Fibroblast of villous mesenchyme (primary cell): ENCODE results near the gene RIPK4. TPM values are rescaled to one million over a fixed set of nuclear protein-coding genes. Genes with fewer than 3 reads are reported as not detected.

Experiments used
- DNase-seq: peaks from one replicate; pipeline ENCODE4 v3.0.0-alpha.2; 2010; ENCODE audit warnings: low read depth
- H3K4me3 ChIP-seq: 2 replicates; pipeline ENCODE4 v1.5.1; 2011; ENCODE audit warnings: low read depth, mild to moderate bottlenecking, low read length
- CTCF ChIP-seq: IDR thresholded peaks from 2 replicates; pipeline ENCODE4 v1.5.1; 2012; ENCODE audit warnings: low read depth, mild to moderate bottlenecking, low read length; ENCODE audit not compliant: insufficient read depth
- total RNA-seq: library from RNA; depleted of rRNA; stranded (reverse); fragments of >200 nt; gene quantifications from 2 replicates; pipeline ENCODE4 v1.2.3, GENCODE V29; 2012

Gene RIPK4
- total RNA-seq, 1 donor, result not detected

- no peak for TF ChIP-seq CTCF
- DNase-seq, result peak; percentile 53
- no peak overlapping the region for H3K4me3 ChIP-seq
Measured at GRCh38 chr21:41802684-41803083, 35.8 kb upstream of the RIPK4 start.

GRCh38 chr21:41802198-41802584 lies 35.3 kb upstream of the RIPK4 start:
- TF ChIP-seq CTCF, result no peak
- DNase-seq, result no peak
- H3K4me3 ChIP-seq, result no peak overlapping the region

GRCh38 chr21:41801321-41802197 lies 34.7 kb upstream of the RIPK4 start:
- no peak for DNase-seq
- TF ChIP-seq CTCF, result no peak
- H3K4me3 ChIP-seq, result no peak overlapping the region

- no peak for DNase-seq
- TF ChIP-seq CTCF, result no peak
- H3K4me3 ChIP-seq, result no peak overlapping the region
Measured at GRCh38 chr21:41800425-41801320, 33.8 kb upstream of the RIPK4 start.

- TF ChIP-seq CTCF, result no peak
Measured at GRCh38 chr21:41799763-41800162, 32.9 kb upstream of the RIPK4 start.

GRCh38 chr21:41798326-41798725 lies 31.5 kb upstream of the RIPK4 start:
- DNase-seq, result no peak
- no peak for TF ChIP-seq CTCF
- H3K4me3 ChIP-seq, result no peak overlapping the region

More at GRCh38 chr21:41799763-41800162, 32.9 kb upstream of the RIPK4 start:
- no peak for DNase-seq
- H3K4me3 ChIP-seq, result no peak overlapping the region
